NCI-H2196 (cell line): ENCODE measurements around the gene PPRC1.

Source experiments
- DNase-seq: peaks from one replicate; lab custom pipeline; 2025; ENCODE audit not compliant: unreplicated experiment; lab: John Stamatoyannopoulos, UW

The PPRC1 gene, protein sequence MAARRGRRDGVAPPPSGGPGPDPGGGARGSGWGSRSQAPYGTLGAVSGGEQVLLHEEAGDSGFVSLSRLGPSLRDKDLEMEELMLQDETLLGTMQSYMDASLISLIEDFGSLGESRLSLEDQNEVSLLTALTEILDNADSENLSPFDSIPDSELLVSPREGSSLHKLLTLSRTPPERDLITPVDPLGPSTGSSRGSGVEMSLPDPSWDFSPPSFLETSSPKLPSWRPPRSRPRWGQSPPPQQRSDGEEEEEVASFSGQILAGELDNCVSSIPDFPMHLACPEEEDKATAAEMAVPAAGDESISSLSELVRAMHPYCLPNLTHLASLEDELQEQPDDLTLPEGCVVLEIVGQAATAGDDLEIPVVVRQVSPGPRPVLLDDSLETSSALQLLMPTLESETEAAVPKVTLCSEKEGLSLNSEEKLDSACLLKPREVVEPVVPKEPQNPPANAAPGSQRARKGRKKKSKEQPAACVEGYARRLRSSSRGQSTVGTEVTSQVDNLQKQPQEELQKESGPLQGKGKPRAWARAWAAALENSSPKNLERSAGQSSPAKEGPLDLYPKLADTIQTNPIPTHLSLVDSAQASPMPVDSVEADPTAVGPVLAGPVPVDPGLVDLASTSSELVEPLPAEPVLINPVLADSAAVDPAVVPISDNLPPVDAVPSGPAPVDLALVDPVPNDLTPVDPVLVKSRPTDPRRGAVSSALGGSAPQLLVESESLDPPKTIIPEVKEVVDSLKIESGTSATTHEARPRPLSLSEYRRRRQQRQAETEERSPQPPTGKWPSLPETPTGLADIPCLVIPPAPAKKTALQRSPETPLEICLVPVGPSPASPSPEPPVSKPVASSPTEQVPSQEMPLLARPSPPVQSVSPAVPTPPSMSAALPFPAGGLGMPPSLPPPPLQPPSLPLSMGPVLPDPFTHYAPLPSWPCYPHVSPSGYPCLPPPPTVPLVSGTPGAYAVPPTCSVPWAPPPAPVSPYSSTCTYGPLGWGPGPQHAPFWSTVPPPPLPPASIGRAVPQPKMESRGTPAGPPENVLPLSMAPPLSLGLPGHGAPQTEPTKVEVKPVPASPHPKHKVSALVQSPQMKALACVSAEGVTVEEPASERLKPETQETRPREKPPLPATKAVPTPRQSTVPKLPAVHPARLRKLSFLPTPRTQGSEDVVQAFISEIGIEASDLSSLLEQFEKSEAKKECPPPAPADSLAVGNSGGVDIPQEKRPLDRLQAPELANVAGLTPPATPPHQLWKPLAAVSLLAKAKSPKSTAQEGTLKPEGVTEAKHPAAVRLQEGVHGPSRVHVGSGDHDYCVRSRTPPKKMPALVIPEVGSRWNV (N-terminal part only)

DNA sequence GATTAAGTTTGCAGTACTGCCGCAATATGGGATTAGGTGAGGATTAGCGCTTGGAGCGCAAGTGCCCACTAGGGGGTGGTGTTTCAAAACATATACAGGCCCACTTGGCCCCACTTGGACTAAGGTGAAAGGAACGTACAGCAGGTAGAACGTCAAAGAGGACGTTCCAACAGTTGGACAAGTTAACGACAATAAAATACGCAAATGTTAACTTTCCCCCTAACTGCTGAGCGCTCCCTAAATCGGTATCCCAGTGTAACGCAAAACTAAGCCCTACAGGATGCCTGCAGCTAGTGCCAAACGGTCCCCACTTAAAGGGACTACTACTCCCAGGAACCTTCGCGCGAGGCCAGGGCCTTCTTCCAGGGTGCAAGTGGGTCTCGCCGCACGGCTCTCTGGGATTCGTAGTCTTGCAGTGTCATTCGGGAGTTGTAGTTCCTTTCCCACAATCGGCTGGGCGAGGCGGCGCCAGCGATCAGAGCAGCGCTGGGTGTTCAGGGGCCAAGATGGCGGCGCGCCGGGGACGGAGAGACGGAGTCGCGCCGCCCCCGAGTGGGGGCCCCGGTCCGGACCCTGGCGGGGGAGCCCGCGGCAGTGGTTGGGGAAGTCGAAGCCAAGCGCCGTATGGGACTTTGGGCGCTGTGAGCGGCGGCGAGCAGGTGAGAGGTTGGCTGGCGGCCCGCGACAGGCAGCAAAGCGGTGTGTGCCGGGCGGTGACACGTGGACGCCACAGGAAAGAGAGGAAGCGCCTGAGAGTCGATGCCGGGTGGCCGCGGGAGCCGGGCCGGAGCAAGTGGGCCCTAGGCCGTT lies at the start of gene PPRC1:
Gene PPRC1, plus strand, starts transcription at position 478 of the 810 bp plus-strand sequence. Its CDS starts 29 bp downstream, at position 507.
- peak; percentile 85 for DNase-seq

DNA sequence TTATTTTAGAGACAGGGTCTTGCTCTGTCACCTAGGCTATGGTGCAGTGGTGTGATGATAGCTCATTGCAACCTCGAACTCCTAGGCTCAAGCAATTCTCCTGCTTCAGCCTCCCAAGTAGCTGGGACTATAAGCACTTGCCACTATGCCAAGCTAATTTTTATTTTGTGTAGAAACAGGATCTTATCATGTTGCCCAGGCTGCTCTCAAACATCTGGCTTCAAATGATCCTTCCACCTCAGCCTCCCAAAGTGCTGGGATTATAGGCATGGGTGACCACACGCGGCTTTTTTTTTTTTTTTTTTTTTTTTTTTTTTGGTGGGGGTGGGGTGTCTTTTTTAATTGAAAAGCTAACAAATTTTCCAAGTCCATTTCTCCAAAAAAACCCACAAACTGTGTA lies 49.3 kb upstream of the PPRC1 start:
- no peak for DNase-seq

DNA sequence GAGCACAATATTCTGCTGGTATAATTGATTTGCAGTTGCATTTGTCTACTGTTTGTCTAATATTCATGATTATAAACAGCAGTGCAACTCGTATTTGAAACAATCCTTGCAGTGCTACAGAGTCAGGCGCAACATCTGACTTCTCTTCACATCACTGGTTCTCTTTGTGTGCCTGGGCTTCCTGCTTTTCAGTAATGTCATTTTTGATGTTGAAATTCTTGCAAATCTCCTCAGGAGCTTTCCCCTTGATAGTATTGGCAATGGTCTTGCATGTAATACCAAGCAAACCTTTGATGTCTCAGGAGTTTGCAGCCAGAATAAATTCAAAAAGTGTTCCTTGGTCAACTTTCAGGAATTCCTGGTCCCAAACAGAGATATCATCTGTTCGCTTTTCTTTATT lies 47.5 kb upstream of the PPRC1 start:
- no peak for DNase-seq

DNA sequence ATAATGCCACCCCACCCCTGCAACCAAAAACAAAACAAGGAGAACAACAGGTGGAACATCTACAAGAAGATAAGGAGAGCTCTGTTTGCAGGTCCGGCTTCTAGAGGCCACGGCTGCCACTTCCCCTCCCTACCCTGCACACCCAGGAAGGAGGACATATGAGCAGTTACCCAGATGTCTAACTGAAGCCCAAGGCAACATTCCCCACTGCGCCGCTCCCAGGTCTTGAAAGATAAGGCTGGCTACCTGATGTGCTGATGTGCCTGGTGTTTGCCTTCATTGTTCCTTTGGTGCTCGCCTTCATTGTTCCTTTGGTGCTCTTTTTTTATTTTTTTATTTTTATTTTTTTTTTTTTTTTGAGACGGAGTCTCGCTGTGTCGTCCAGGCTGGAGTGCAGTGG lies 46.6 kb upstream of the PPRC1 start:
- DNase-seq: no peak

DNA sequence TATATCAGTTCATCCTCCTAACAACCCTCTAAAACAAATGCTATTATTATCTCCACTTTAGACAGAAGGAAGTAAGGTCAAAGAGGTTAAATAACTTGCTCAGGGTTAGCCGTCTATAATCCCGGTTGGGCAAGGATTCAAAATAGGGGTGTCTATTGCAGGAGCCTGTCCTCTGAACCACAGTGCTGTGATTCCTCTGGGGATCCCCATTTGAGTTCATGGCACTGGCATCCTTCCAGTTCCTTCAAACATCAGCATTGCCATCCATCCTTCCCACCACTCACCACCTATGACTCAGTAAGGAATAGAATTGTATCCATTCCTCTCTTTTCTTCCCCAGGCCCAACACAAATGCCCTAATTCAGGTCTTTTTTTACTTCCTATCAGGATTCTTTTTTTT lies 42.1 kb upstream of the PPRC1 start:
- no peak for DNase-seq

DNA sequence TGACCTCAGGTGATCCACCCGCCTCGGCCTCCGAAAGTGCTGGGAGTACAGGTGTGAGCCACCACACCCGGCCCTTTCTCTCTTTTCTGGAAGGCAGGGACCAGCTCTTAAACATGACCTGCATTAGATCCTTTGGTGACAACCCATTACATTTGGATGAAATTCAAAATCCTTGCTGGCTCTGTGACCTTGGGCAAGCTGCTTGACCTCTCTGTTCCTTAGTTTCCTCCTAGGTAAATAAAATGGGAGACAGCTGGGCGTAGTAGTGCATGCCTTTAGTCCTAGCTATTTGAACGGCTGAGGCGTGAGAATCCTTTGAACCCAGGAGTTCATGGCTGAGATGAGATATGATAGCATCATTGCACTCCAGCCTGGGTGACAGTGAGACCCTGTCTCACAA lies 36.4 kb upstream of the PPRC1 start:
- no peak for DNase-seq

DNA sequence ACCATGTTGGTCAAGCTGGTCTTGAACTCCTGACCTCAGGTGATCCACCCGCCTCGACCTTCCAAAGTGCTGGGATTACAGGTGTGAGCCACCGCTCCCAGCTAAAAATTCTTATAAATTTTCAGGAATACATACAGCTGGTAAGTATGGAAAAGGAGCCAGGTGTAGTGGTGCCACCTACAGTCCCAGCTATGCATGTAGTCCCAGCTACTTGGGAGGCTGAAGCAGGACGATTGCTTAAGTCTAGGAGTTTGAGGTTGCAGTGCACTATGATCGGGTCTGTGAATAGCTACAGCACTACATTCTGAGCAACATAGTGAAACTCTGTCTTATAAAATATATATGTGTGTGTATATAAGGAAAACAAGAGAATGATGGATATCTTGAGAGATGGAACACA lies 31.7 kb upstream of the PPRC1 start:
- no peak for DNase-seq

DNA sequence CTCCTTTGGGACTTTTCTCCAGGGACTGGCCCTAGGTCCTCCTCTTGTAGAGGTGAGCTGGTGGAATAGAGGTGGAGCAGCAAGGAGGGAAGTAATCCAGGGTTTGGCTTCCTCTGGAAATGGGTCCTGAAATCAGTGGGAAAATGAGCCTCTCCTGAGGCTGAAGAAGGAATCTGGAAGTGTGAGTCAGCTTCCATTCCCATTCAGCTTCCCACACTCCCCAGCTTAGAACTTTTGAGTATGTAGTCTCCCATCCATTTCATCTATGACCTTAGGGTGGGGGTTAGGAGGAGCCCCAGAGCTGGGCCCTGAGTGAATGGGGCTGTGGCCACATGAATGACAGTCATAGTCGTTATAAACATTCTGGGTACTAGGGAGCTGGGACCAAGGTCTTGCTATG lies 30.4 kb upstream of the PPRC1 start:
- no peak for DNase-seq

DNA sequence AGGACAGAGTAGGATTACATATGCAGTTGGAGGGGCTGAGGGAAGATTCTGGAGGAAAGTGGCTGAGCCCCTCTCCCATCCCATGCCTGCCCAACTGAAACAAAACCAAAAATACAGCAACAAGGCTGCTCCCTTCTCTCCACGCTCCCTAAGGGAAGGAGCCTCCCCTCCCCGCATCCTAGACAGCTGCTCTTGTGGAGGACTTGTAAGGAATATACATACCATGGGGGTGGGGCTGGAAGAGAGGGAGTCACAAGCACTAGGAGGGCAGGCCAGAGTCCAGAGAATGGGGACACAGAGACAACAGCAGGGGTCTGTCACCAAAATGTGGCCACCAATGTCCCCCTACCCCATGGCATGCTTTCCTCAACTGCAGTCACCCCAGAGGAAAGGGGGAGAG lies 25.8 kb upstream of the PPRC1 start:
- no peak for DNase-seq

DNA sequence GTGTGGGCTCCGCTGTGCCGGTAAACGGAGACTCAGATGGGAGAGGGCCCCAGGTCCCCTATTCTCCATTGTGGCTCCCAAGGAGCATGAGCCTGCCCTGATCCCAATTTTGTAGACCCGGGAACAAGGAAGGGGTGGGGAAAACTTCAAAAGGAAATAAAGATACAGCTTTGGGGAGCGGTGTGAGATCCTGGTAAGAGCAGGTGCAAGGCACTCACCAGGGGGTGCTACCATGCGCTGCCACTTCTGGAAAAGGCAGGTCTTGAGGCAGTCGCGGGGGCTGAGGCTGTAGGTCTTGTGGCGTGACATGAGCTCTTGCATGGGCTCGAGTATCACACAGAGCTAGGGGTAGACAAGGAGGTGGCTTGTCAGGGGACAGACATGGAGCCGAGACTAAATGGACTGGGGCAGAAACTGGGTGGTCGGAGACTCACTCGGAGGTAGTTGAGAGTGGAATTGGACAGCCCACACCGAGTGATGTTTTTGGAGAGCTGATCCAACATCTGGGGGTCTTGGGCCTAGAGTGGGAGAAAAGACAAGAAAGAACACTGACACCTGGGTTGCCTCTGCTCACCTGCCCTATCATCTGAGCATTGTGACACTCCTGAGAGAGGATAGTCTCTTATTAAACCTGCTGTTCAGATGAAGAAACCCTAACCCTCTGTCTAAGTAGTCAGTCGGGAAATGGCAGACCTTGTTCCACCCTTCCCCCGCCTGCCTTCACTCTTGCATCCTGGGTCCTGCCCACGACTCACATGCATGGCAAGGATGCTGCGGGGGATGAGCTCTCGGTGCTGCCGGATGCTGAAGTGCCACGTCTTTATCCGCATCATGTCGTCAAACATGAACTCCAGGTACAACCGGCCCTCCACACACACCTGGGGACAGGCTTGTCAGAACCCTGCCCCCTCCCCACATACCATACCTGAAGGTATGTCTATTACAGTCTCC lies 23.4 kb upstream of the PPRC1 start:
- no peak for DNase-seq

DNA sequence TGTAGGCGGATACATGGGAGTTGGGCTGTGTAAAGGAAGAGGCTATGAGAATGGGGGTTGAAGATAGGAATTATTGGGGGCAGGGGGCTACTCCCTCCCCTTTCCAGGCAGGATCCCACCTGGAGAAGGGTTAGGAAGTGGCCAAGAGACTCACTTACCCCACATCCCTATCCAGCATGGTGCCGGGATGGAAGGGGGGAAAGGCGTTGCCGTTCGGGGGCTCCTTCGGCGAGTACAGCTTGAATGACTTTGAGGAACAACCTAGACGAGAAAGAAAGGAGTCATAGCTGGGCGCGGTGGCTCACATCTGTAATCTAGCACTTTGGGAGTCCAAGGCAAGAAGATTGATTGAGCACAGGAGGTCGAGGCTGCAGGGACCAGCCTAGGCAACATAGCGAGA lies 21.6 kb upstream of the PPRC1 start:
- no peak for DNase-seq

DNA sequence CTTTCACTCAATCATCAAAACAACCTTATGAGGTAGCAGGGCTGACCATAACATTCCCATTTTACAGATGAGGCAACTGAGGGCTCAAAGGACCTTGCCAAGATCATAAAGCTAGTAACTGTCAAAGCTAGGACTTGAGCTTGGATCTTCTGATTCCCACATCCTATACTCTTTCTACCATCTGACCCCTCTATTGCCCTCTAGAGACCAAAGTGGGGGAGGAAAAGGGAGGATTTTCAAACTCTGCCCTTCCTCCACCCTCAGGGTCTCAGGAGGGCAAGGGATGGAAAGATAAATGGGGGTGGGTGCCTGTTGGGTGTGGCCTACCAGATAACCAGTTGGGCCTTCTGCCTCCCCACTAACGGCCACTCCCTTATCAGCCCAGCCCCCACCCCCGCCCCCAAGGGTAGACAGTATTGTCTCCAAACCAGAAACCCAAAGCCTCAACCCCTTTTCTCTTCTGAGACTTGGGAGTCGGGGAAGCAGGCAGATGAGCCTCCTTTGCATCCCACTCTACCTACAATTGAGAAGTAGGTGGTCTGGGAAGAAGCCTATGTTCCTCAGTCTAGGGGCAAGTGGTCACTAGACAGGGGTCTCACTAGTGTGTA lies 20.5 kb upstream of the PPRC1 start:
- DNase-seq: no peak

DNA sequence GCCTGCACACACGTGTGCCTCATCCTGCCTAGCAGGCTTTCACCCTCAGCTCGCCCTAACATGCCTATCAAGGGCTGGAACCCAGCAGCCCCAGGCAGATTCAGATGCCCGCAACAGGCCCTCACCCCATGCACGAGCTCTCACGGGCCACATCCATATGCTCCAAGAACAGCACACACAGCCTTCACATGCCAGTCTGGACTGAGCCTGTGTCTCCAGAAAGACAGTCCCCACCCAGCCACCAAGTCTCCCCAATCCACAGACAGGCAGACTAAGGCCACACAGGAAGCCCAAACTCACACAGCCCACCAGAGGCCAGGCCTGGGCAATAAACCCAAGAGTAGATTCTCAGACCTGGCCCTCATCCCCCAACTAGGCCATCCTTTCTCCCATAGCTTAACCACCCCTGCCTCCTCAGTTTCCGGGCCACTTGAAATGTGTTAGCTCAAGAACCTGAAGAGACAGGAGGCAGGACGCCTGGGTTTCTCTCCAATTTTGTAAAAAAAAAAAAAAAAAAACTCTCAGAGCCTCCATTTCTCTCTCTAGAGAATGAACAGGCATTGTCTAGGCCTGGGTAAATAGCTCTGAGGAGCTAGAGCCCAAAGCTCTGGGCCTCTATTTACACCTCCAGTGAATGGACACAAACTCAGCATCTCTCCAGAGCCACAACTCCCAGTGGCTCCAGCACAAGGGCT lies 19.4 kb upstream of the PPRC1 start:
- no peak for DNase-seq

DNA sequence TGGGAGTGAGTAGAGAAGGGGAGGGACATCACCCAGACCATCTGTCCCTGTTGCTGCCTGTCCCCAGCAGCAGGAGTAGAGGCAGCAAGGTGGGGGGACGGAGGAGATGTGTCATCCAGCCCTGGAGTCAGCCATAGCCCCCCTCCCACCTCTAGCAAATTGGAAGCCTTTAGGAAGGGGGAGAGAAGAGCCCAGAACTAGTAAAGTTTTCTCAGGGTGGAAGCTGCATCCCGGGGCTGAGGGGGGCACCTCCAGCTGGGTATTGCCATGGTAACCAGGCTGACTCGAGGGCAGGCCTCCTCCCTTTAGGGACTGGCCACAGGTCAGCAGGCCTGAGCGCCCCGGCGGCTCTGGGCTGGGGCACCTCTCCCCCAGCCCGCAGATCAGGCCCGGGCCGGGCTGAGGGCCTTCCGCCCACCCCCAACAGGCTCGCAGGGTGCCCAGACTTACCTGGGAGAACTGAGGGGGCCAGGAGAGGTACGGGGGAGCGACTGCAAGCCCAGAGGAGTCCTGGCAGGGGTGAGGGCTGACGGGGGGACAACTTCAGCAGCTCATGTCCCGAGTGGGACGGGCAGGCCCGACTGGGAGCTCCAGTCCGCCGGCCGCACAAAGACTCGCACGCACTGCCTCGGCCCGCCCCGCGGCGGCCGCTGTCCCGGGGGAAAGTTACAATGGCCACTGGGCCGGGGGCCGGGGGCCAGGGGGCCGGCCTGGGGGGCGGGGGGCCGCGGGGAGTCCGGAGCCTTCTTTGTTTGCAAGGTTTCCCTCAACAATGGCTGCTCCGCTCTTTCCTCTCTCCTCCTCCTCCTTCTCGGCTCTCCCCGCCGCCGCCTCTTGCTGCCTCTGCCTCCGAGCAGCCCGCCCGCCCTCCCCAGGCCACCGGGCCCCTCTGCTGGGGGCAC lies 18.6 kb upstream of the PPRC1 start:
- no peak for DNase-seq

DNA sequence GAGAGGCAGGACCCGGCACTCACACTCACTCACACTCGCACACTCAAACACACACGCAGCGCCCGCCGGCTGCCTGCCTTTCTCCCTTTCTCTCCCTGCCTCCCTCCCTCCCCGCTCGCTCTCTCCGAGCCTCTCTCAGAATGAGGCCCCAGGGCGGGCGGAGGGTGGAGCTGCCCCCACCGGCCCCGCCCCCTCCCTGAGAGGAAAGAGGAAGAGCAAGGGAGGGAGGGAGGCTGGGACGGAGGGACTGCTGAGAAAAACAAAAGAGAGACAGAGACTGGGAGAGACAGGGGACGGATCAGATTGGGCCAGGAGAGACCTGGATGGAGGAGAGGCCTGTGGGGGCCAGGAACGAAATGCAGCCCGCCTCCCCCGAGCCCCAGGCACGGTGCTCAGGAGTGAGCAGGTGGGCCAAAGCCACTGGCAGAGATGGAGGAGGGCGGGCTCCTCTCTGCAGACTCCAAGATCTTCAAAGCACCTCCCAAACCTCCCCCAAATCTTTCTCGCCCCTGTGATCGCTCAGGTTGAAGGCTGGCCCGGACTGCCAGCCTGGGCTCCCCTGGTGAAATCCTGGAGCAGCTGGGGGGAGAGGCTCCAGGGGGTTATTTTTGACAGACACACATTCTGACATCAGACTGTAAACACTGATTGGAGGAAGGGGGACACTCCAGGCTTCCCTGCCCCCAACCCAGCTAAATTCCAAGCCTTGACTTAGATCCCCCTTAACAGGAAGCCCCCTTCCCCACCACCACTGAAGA lies 17.8 kb upstream of the PPRC1 start:
- peak; percentile 76 for DNase-seq

DNA sequence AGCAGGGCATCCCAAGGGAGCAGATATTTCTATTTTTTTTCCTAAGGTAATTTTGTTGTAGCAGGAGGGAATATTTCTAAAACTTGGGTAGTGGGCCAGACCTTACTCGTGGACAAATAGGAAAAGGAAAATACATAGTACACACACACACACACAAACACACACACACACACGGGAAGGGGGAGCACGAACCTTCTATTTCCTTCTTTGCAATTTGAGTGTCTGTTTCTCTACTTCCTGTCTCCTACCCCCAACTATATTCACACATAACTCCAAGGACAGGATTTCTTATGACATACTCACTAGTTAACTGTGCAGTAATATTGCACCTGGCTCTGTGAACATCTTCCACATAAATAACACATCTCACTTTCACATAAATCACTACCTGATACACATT lies 17.1 kb upstream of the PPRC1 start:
- no peak for DNase-seq

DNA sequence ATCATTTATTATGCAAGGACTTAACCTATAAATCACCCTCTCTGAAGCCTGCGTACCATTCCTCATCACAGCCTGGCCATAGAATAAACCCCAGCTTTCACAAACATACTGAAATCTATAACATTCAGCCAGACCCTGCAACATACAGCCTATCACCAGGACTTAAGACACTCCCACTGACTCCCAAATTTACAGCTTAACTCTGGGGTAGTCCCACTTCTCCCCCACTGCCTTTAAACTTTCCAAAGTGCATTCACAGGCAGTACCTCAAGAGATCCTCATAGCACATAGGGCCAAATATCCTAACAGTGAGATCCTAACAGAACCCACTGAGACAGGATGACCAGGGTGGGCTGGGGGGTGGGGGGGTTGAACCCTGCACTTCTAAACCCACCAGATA lies 16.2 kb upstream of the PPRC1 start:
- DNase-seq: no peak
